Lung (tissue), 16 donors: ENCODE measurements around the gene ZIC2. TPM values are rescaled to one million over a fixed set of nuclear protein-coding genes. Genes with fewer than 3 reads are reported as not detected.

Experiments used
- ATAC-seq: fragments of 200-7000 bp; cut with Tn5 transposase; one replicate; pipeline ENCODE4 v1.9.1; 2020; ENCODE audit warnings: moderate number of reproducible peaks; ENCODE audit not compliant: insufficient read depth, low FRiP score
- DNase-seq, 3 donors: peaks; one replicate each; pipeline ENCODE4 v3.0.0-alpha.2; 2013 to 2017
- H3K27ac ChIP-seq, 2 donors: one replicate each; pipeline ENCODE4 v1.5.1; 2013; ENCODE audit warnings: mild to moderate bottlenecking in 2 of 2, moderate library complexity in 2 of 2, control low read depth in 1 of 2, inconsistent platforms in 1 of 2, low read depth in 1 of 2, low read length in 1 of 2
- H3K27me3 ChIP-seq, 3 donors: one replicate each; pipeline ENCODE4 v1.5.1; 2013; ENCODE audit warnings: low read length in 2 of 3; ENCODE audit not compliant: control insufficient read depth in 3 of 3, insufficient read depth in 3 of 3
- H3K36me3 ChIP-seq, 4 donors: one replicate each; pipeline ENCODE4 v1.5.1; 2013; ENCODE audit warnings: low read length in 4 of 4, mild to moderate bottlenecking in 1 of 4, moderate library complexity in 1 of 4; ENCODE audit not compliant: control insufficient read depth in 4 of 4, insufficient read depth in 4 of 4
- H3K4me1 ChIP-seq, 5 donors: one replicate each; pipeline ENCODE4 v1.5.1; 2013; ENCODE audit warnings: low read length in 5 of 5, mild to moderate bottlenecking in 2 of 5, moderate library complexity in 1 of 5; ENCODE audit not compliant: control insufficient read depth in 5 of 5, insufficient read depth in 5 of 5
- H3K4me3 ChIP-seq: one replicate; pipeline ENCODE4 v1.5.1; 2013; ENCODE audit warnings: mild to moderate bottlenecking, control low read depth, moderate library complexity
- H3K9ac ChIP-seq, 2 donors: one replicate each; pipeline ENCODE4 v1.5.1; 2013; ENCODE audit warnings: low read length in 2 of 2, control low read depth in 1 of 2; ENCODE audit not compliant: insufficient read depth in 1 of 2
- H3K9me3 ChIP-seq, 4 donors: one replicate each; pipeline ENCODE4 v1.5.1; 2013; ENCODE audit warnings: low read length in 3 of 4, mild to moderate bottlenecking in 1 of 4, moderate library complexity in 1 of 4; ENCODE audit not compliant: control insufficient read depth in 4 of 4, insufficient read depth in 3 of 4
- CTCF ChIP-seq: IDR thresholded peaks from 2 replicates; pipeline ENCODE4 v1.5.1; 2012; ENCODE audit warnings: mild to moderate bottlenecking; ENCODE audit errors: control extremely low read depth, extremely low read depth
- WGBS, 2 donors: extraction: QIAGEN DNeasy Blood & Tissue Kit; methylation state at CpG; one replicate each; pipeline ENCODE4 v1.1.7; 2013; 5-methylcytosine and 5-hydroxymethylcytosine counted together
- long read RNA-seq, 5 donors: transcript quantifications; one replicate each; lab custom pipeline, GENCODE V29; 2026
- polyA plus RNA-seq, 2 donors: library from polyadenylated mRNA; stranded (reverse); fragments of 200-250 nt; gene quantifications; one replicate each; pipeline ENCODE4 v1.2.1, GENCODE V29; 2013
- total RNA-seq, 2 donors: library from RNA; depleted of rRNA in 1 of 2; stranded (reverse); fragments of >200 nt in 1 of 2; gene quantifications; one replicate each; pipeline ENCODE4 v1.2.1, GENCODE V29; 2014 to 2021
- donor health status: control.
- donor health status: control.
- donor health status: Bipolar disorder and iron deficiency.
- donor health status: healthy.
- donor health status: DM: yes; HTN: yes; CAD: no.

ZIC2 gene
- total RNA-seq (under 1 TPM in 1 of 2 donors, not detected in 1; 0.06 TPM), polyA plus RNA-seq (not detected)
- long read RNA-seq, donor 1 = 0 reads
- long read RNA-seq, donor 2 = 0 reads
- long read RNA-seq, donor 3 = 0 reads
- long read RNA-seq, donor 4 = 0 reads
- long read RNA-seq, donor 5 = 0 reads

- H3K36me3 ChIP-seq = no peaks in the 10 kb centered on the region
- ATAC-seq (no peak), DNase-seq (peak in 1 of 3 donors; percentile 8)
- H3K9ac ChIP-seq = no peak within 1 kb of the TSS
- 0 to 3% methylated on average over 3 to 41 of the region's 41 CpGs for WGBS, 2 donors
- peaks cover 24 to 72% (median 66%) of the 10 kb centered on the region in 3 donors for H3K27me3 ChIP-seq
- H3K4me3 ChIP-seq = peak within 1 kb of the TSS; percentile 28
- peaks cover 0 to 21% (median 0%) of the 10 kb centered on the region in 5 donors for H3K4me1 ChIP-seq
- H3K9me3 ChIP-seq = peaks cover 0 to 20% (median 0%) of the 10 kb centered on the region in 4 donors
- H3K27ac ChIP-seq = no peak within 1 kb of the TSS
- no peak for TF ChIP-seq CTCF
Measured at GRCh38 chr13:99981735-99982035, at the start of gene ZIC2. Gene ZIC2, plus strand, starts transcription at chr13:99981784. Its CDS starts 281 bp downstream, at chr13:99982065.

GRCh38 chr13:99932912-99933311 is 48.7 kb upstream of the ZIC2 start:
- Histone ChIP-seq H3K27ac (no peak overlapping the region), H3K4me1 (peaks cover 0 to 10% (median 3%) of the 10 kb centered on the region in 5 donors), H3K27me3 (no peaks in the 10 kb centered on the region), H3K9ac (no peak overlapping the region), H3K4me3 (no peak overlapping the region), H3K9me3 (peaks cover 0 to 3% (median 0%) of the 10 kb centered on the region in 4 donors), H3K36me3 (peaks cover 0 to 2% (median 0%) of the 10 kb centered on the region in 4 donors)
- 68 to 83% methylated on average over 5 of the region's 5 CpGs for WGBS, 2 donors
- no peak for ATAC-seq
- TF ChIP-seq CTCF = no peak
- no peak for DNase-seq

- Histone ChIP-seq H3K27ac (no peak overlapping the region), H3K4me3 (no peak overlapping the region), H3K36me3 (peaks cover 0 to 2% (median 0%) of the 10 kb centered on the region in 4 donors), H3K9me3 (peaks cover 0 to 3% (median 0%) of the 10 kb centered on the region in 4 donors), H3K27me3 (peaks cover 0 to 4% (median 0%) of the 10 kb centered on the region in 3 donors), H3K4me1 (peaks cover 0 to 5% (median under 1%) of the 10 kb centered on the region in 5 donors), H3K9ac (no peak overlapping the region)
- no peak for TF ChIP-seq CTCF
- 64 to 73% methylated on average over 2 of the region's 2 CpGs for WGBS, 2 donors
- DNase-seq (no peak), ATAC-seq (no peak)
Measured at GRCh38 chr13:99935772-99936171, 45.8 kb upstream of the ZIC2 start.

GRCh38 chr13:99938635-99939034 is 42.9 kb upstream of the ZIC2 start:
- H3K27me3 ChIP-seq = peaks cover 0 to 4% (median 0%) of the 10 kb centered on the region in 3 donors
- H3K27ac ChIP-seq = no peak overlapping the region
- H3K4me1 ChIP-seq = peaks cover 0 to 5% (median 0%) of the 10 kb centered on the region in 5 donors
- DNase-seq = peak; percentile 62 to 87 (median 87)
- TF ChIP-seq CTCF = no peak
- WGBS, 2 donors = 70 to 80% methylated on average over 7 of the region's 7 CpGs
- ATAC-seq = no peak
- no peak overlapping the region for H3K9ac ChIP-seq
- H3K9me3 ChIP-seq = peaks cover 0 to 3% (median 0%) of the 10 kb centered on the region in 4 donors
- H3K4me3 ChIP-seq = no peak overlapping the region
- H3K36me3 ChIP-seq = peaks cover 0 to 2% (median 0%) of the 10 kb centered on the region in 4 donors
